GM12878 (cell line): ENCODE data around the gene CSRNP2. TPM values are rescaled to one million over a fixed set of nuclear protein-coding genes. Genes with fewer than 3 reads are reported as not detected.

ENCODE experiments used
- ATAC-seq: fragments of 200-7000 bp; cut with Tn5 transposase; 3 replicates; pipeline ENCODE4 v1.9.1; 2020; ENCODE audit warnings: mild to moderate bottlenecking, moderate library complexity
- BruUV-seq: library from RNA; stranded (reverse); fragments of 400-500 nt; replicated peaks from 2 replicates; lab custom pipeline; 2021; lab: Mats Ljungman, UMichigan
- CTCF ChIA-PET: fragments of 300-600 bp; sonication (Branson Sonifier 250); formaldehyde crosslinking; extraction: SDS; loops from one replicate; lab custom pipeline; 2021; ENCODE audit warnings: inconsistent platforms; lab: Yijun Ruan, JAX
- POLR2A ChIA-PET: fragments of 350-600 bp; formaldehyde crosslinking; extraction: SDS; loops from one replicate; lab custom pipeline; 2021; ENCODE audit warnings: inconsistent platforms; lab: Charles Lee
- RAD21 ChIA-PET: fragments of 300-600 bp; sonication (Branson Sonifier 250); formaldehyde crosslinking; loops from one replicate; lab custom pipeline; 2023; ENCODE audit warnings: antibody characterized with exemption; ENCODE audit not compliant: unreplicated experiment; lab: Charles Lee
- SMC1A ChIA-PET: fragments of 300-600 bp; sonication (Branson Sonifier 250); formaldehyde crosslinking; loops from one replicate; lab custom pipeline; 2023; ENCODE audit not compliant: unreplicated experiment, uncharacterized antibody; lab: Charles Lee
- DNase-seq: peaks from one replicate; pipeline ENCODE4 v3.0.0-alpha.2; 2011; ENCODE audit warnings: low read depth, low spot score
- FAIRE-seq: peaks from 3 replicates; lab custom pipeline; 2011; peaks lifted over from hg19 to GRCh38; lab: Jason Lieb, UNC
- H2AFZ ChIP-seq: 2 replicates; pipeline ENCODE4 v1.6.0; 2011; ENCODE audit warnings: low read depth, low read length, control low read depth; ENCODE audit not compliant: control insufficient read depth
- H3K27ac ChIP-seq: 2 replicates; pipeline ENCODE4 v1.5.1; 2011; ENCODE audit warnings: control low read depth; ENCODE audit not compliant: control insufficient read depth, insufficient read depth
- H3K27me3 ChIP-seq, 2 experiments: replicated peaks in 1 of 2; 2 replicates each; pipeline versions ENCODE4 v1.6.0 to v1.6.1; 2011; ENCODE audit warnings: low read length in 1 of 2; ENCODE audit not compliant: control insufficient read depth in 2 of 2, insufficient read depth in 2 of 2
- H3K36me3 ChIP-seq, 2 experiments: 2 replicates each; pipeline ENCODE4 v1.5.1; 2011; ENCODE audit warnings: low read length in 1 of 2; ENCODE audit not compliant: control insufficient read depth in 2 of 2, insufficient read depth in 2 of 2
- H3K4me1 ChIP-seq: 2 replicates; pipeline ENCODE4 v1.6.1; 2011; ENCODE audit warnings: mild to moderate bottlenecking, low read length, moderate library complexity, mixed read lengths; ENCODE audit not compliant: control insufficient read depth, insufficient read depth
- H3K4me2 ChIP-seq: 2 replicates; pipeline ENCODE4 v1.6.0; 2011; ENCODE audit warnings: control low read depth; ENCODE audit not compliant: control insufficient read depth, insufficient read depth
- H3K4me3 ChIP-seq: fragments of 200-600 bp; sonication (generic); 2 replicates; pipeline ENCODE4 v1.5.1; 2016
- H3K79me2 ChIP-seq: 2 replicates; pipeline ENCODE4 v1.6.0; 2011; ENCODE audit warnings: low read length; ENCODE audit not compliant: control insufficient read depth, insufficient read depth
- H3K9ac ChIP-seq: 2 replicates; pipeline ENCODE4 v1.8.0; 2011; ENCODE audit warnings: low read length, control low read depth, mixed read lengths; ENCODE audit not compliant: control insufficient read depth, insufficient read depth
- H3K9me3 ChIP-seq: replicated peaks from 3 replicates; pipeline ENCODE4 v1.5.1; 2011; ENCODE audit warnings: mild to moderate bottlenecking, low read length; ENCODE audit not compliant: control insufficient read depth, insufficient read depth
- H4K20me1 ChIP-seq: 2 replicates; pipeline ENCODE4 v1.6.0; 2011; ENCODE audit not compliant: control insufficient read depth, insufficient read depth
- ASH2L ChIP-seq: fragments of 300-600, 200-600 bp; sonication (generic); IDR thresholded peaks from 2 replicates; pipeline ENCODE4 v1.6.1; 2017; ENCODE audit warnings: low read depth, mild to moderate bottlenecking, borderline replicate concordance
- CBX3 ChIP-seq: fragments of 200-600 bp; sonication (generic); IDR thresholded peaks from 2 replicates; pipeline ENCODE4 v1.6.1; 2016; ENCODE audit warnings: low read depth, borderline replicate concordance
- CREM ChIP-seq: IDR thresholded peaks from 2 replicates; pipeline ENCODE4 v1.6.1; 2014; ENCODE audit warnings: antibody characterized with exemption, low read depth
- FOXM1 ChIP-seq: IDR thresholded peaks from 2 replicates; pipeline ENCODE4 v1.6.1; 2012; ENCODE audit warnings: low read depth, mild to moderate bottlenecking, inconsistent platforms, low read length, moderate library complexity
- NR2F1 ChIP-seq: fragments of 450-650 bp; conservative IDR thresholded peaks from 2 replicates; pipeline ENCODE4 v1.6.1; 2017; ENCODE audit warnings: mild to moderate bottlenecking
- PAX8 ChIP-seq: fragments of 450-650 bp; IDR thresholded peaks from 2 replicates; pipeline ENCODE4 v1.6.1; 2017; ENCODE audit warnings: mild to moderate bottlenecking, moderate library complexity
- RB1 ChIP-seq: fragments of 450-650 bp; formaldehyde crosslinking; IDR thresholded peaks from 2 replicates; pipeline ENCODE4 v1.6.1; 2017; ENCODE audit warnings: mild to moderate bottlenecking, borderline replicate concordance
- RCOR1 ChIP-seq: conservative IDR thresholded peaks from 2 replicates; pipeline ENCODE4 v1.6.1; 2012; ENCODE audit warnings: low read depth, low read length, improper control_type of control experiment
- STAT3 ChIP-seq: IDR thresholded peaks from 2 replicates; pipeline ENCODE4 v1.6.1; 2011; ENCODE audit warnings: low read depth, low read length, improper control_type of control experiment
- TCF3 ChIP-seq: IDR thresholded peaks from 2 replicates; pipeline ENCODE4 v1.6.1; 2012; ENCODE audit warnings: low read depth, mild to moderate bottlenecking, low read length, borderline replicate concordance; ENCODE audit not compliant: insufficient read depth
- ZBED1 ChIP-seq: IDR thresholded peaks from 2 replicates; pipeline ENCODE4 v1.6.1; 2016; ENCODE audit warnings: borderline replicate concordance
- ZNF384 ChIP-seq: IDR thresholded peaks from 2 replicates; pipeline ENCODE4 v1.6.1; 2012; ENCODE audit warnings: low read depth, mild to moderate bottlenecking, low read length, improper control_type of control experiment, borderline replicate concordance
- ZSCAN29 ChIP-seq: fragments of 450-650 bp; IDR thresholded peaks from 2 replicates; pipeline ENCODE4 v1.6.1; 2017; ENCODE audit warnings: mild to moderate bottlenecking, moderate library complexity
- WGBS: methylation state at CpG from one replicate; pipeline ENCODE4 v1.1.6; 2016; ENCODE audit warnings: low lambda C conversion rate; ENCODE audit not compliant: insufficient replicate concordance, insufficient coverage; ENCODE audit errors: missing lambda C conversion rate; 5-methylcytosine and 5-hydroxymethylcytosine counted together
- in situ Hi-C: fragments of 300-500 bp; cut with MboI; formaldehyde crosslinking; loops from 9 replicates; pipeline ENCODE4 v1.14.3; 2018; ENCODE audit warnings: mixed read lengths
- intact Hi-C: fragments of 100-400 bp; cut with micrococcal nuclease; formaldehyde crosslinking; loops from one replicate; pipeline ENCODE4 v1.14.2; 2022; ENCODE audit not compliant: unreplicated experiment
- polyA plus RNA-seq, 11 experiments: library from polyadenylated mRNA; depleted of rRNA in 4 of 11; unstranded in 6 of 11; stranded (reverse) in 5 of 11; fragments of >200 nt; fragmentation: Nextera tagmentation in 4 of 11; fragmentation: Illumina TruSeq in 1 of 11; extraction: Ambion mirVana in 4 of 11; extraction: Trizol in 1 of 11; gene quantifications; 1 replicate in 1 of 11; 2 replicates in 10 of 11; pipeline versions ENCODE4 v1.2.1 to v1.2.3, GENCODE V29; 2011 to 2016; ENCODE audit warnings: inconsistent platforms in 2 of 11, missing spikeins in 2 of 11, low read depth in 1 of 11
- total RNA-seq, 4 experiments: library from RNA; depleted of rRNA in 3 of 4; stranded (reverse); fragments of >200 nt in 3 of 4; fragmentation: Illumina TruSeq in 1 of 4; extraction: Trizol in 1 of 4; gene quantifications; 2 replicates each; pipeline versions ENCODE4 v1.2.1 to v1.2.3, GENCODE V29; 2013 to 2021
- TF ChIP-seq, protein P1 (sequence below), 3 experiments: IDR thresholded peaks in 2 of 3; conservative IDR thresholded peaks in 1 of 3; 2 replicates each; pipeline ENCODE4 v1.5.1; 2011; ENCODE audit warnings: low read depth in 3 of 3, low read length in 3 of 3, mild to moderate bottlenecking in 3 of 3, control low read depth in 2 of 3, moderate library complexity in 2 of 3, inconsistent platforms in 1 of 3, mixed read lengths in 1 of 3; ENCODE audit not compliant: control insufficient read depth in 2 of 3, insufficient read depth in 1 of 3; ENCODE audit errors: extremely low read depth in 1 of 3
- TF ChIP-seq, protein P2 (sequence below): fragments of 450-650 bp; IDR thresholded peaks from 2 replicates; pipeline ENCODE4 v1.6.1; 2017; ENCODE audit warnings: low read depth, mild to moderate bottlenecking, moderate library complexity
- TF ChIP-seq, protein P3 (sequence below): IDR thresholded peaks from 2 replicates; pipeline ENCODE4 v1.6.1; 2011; ENCODE audit warnings: borderline replicate concordance, low read depth, mild to moderate bottlenecking, moderate library complexity, mixed read lengths, low read length; ENCODE audit not compliant: insufficient read depth; ENCODE audit errors: extremely low read length
- TF ChIP-seq, protein P4 (sequence below): fragments of 450-650 bp; formaldehyde crosslinking; IDR thresholded peaks from 2 replicates; pipeline ENCODE4 v1.4.0; 2022; ENCODE audit warnings: mild to moderate bottlenecking, moderate library complexity

CSRNP2 gene
- total and polyA plus RNA-seq, 10 of the 15 experiments (the other 5 are each of a cell fraction or from before 2014, with no cell fraction given), result 1.2 to 12.1 (median 6.3) TPM

DNA sequence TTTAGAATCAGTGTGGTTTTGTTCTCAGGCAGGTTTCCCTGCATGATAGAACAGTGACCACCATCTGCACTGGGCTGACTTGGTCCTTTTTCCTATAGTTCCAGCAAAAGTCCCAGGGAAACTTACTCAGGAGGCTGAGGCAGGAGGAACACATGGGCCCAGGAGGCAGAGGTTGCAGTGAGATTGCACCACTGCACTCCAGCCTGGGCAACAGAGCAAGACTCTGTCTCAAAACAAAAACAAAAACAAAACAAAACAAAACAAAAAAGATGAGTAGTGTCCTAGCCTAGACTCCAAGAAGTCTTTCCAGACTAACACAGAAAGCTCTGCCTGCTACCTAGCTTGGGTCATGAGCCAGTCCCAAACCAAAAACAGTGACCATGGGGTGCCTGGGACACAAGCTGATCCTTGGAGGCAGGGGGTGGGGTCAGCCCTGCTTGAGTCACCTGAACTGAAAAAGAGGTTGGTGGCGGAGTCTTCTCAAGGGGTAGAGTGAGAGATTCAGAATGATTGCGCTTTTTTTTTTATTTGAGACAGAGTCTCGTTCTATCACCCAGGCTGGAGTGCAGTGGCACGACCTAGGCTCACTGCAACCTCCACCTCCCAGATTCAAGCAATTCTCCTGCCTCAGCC lies 49.8 kb downstream of the CSRNP2 start:
- ChIA-PET CTCF (interaction anchor here (0.7 to 1.2 kb wide), 2 partner anchors 18 to 307 kb away, joined by 3 read pairs; no protein-coding TSS in a partner anchor), POLR2A (no interaction called here), SMC1A (interaction anchor here (1.3 kb wide), 1 partner anchor 307 kb away, joined by 4 read pairs; no protein-coding TSS in a partner anchor), RAD21 (interaction anchor here (1.0 kb wide), 1 partner anchor 208 kb away, joined by 3 read pairs; no protein-coding TSS in a partner anchor)
- DNase-seq, result no peak
- no peak for ATAC-seq
- H3K27me3 ChIP-seq, result no peaks in the 10 kb centered on the region
- H3K36me3 ChIP-seq, result no peaks in the 10 kb centered on the region
- H3K79me2 ChIP-seq, result no peaks in the 10 kb centered on the region
- H3K9ac ChIP-seq, result no peak overlapping the region
- H3K9me3 ChIP-seq, result no peaks in the 10 kb centered on the region
- intact Hi-C loops (no loop called here), in situ Hi-C loops (no loop called here)
- BruUV-seq, result no TSS peak
- H3K4me3 ChIP-seq, result no peak overlapping the region
- H2AFZ ChIP-seq, result peak overlapping the region; percentile 37; the same call in 1 of the 2 replicates
- H3K27ac ChIP-seq, result no peak overlapping the region
- no peaks in the 10 kb centered on the region for H4K20me1 ChIP-seq
- no peak for FAIRE-seq
- H3K4me2 ChIP-seq, result no peak overlapping the region
- 77% methylated on average over 4 of the region's 4 CpGs for WGBS
- H3K4me1 ChIP-seq, result no peaks in the 10 kb centered on the region
- TF ChIP-seq, protein P1, sequence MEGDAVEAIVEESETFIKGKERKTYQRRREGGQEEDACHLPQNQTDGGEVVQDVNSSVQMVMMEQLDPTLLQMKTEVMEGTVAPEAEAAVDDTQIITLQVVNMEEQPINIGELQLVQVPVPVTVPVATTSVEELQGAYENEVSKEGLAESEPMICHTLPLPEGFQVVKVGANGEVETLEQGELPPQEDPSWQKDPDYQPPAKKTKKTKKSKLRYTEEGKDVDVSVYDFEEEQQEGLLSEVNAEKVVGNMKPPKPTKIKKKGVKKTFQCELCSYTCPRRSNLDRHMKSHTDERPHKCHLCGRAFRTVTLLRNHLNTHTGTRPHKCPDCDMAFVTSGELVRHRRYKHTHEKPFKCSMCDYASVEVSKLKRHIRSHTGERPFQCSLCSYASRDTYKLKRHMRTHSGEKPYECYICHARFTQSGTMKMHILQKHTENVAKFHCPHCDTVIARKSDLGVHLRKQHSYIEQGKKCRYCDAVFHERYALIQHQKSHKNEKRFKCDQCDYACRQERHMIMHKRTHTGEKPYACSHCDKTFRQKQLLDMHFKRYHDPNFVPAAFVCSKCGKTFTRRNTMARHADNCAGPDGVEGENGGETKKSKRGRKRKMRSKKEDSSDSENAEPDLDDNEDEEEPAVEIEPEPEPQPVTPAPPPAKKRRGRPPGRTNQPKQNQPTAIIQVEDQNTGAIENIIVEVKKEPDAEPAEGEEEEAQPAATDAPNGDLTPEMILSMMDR (IDR thresholded peaks at IDR 0.05 in 2 of 3, conservative IDR thresholded peaks at IDR 0.05 in 1 of 3; ENCODE audit: control insufficient read depth in 2 of 3, extremely low read depth in 1 of 3, insufficient read depth in 1 of 3, low read depth in 3 of 3, low read length in 3 of 3), result no peak
- TF ChIP-seq NR2F1, result no peak
- TF ChIP-seq ZNF384, result no peak
- TF ChIP-seq CREM, result no peak
- no peak for TF ChIP-seq CBX3
- no peak for TF ChIP-seq PAX8
- TF ChIP-seq, protein P2, sequence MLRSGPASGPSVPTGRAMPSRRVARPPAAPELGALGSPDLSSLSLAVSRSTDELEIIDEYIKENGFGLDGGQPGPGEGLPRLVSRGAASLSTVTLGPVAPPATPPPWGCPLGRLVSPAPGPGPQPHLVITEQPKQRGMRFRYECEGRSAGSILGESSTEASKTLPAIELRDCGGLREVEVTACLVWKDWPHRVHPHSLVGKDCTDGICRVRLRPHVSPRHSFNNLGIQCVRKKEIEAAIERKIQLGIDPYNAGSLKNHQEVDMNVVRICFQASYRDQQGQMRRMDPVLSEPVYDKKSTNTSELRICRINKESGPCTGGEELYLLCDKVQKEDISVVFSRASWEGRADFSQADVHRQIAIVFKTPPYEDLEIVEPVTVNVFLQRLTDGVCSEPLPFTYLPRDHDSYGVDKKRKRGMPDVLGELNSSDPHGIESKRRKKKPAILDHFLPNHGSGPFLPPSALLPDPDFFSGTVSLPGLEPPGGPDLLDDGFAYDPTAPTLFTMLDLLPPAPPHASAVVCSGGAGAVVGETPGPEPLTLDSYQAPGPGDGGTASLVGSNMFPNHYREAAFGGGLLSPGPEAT, result no peak
- no peak for TF ChIP-seq STAT3
- TF ChIP-seq ZBED1, result no peak
- no peak for TF ChIP-seq FOXM1
- TF ChIP-seq, protein P3, sequence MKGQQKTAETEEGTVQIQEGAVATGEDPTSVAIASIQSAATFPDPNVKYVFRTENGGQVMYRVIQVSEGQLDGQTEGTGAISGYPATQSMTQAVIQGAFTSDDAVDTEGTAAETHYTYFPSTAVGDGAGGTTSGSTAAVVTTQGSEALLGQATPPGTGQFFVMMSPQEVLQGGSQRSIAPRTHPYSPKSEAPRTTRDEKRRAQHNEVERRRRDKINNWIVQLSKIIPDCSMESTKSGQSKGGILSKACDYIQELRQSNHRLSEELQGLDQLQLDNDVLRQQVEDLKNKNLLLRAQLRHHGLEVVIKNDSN, result no peak
- TF ChIP-seq RCOR1, result no peak
- TF ChIP-seq ZSCAN29, result no peak
- TF ChIP-seq, protein P4, sequence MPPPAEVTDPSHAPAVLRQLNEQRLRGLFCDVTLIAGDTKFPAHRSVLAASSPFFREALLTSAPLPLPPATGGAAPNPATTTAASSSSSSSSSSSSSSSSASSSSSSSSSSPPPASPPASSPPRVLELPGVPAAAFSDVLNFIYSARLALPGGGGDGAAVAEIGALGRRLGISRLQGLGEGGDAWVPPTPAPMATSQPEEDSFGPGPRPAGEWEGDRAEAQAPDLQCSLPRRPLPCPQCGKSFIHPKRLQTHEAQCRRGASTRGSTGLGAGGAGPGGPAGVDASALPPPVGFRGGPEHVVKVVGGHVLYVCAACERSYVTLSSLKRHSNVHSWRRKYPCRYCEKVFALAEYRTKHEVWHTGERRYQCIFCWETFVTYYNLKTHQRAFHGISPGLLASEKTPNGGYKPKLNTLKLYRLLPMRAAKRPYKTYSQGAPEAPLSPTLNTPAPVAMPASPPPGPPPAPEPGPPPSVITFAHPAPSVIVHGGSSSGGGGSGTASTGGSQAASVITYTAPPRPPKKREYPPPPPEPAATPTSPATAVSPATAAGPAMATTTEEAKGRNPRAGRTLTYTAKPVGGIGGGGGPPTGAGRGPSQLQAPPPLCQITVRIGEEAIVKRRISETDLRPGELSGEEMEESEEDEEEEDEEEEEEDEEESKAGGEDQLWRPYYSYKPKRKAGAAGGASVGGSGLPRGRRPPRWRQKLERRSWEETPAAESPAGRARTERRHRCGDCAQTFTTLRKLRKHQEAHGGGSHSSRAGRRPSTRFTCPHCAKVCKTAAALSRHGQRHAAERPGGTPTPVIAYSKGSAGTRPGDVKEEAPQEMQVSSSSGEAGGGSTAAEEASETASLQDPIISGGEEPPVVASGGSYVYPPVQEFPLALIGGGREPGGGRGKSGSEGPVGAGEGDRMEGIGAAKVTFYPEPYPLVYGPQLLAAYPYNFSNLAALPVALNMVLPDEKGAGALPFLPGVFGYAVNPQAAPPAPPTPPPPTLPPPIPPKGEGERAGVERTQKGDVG (CRISPR knock-in tag), result no peak
- no peak for TF ChIP-seq ASH2L
- TF ChIP-seq RB1, result no peak
- no peak for TF ChIP-seq TCF3
